Measurements from ENCODE around the gene RALGPS1. TPM values are rescaled to one million over a fixed set of nuclear protein-coding genes. Genes with fewer than 3 reads are reported as not detected.

The RALGPS1 gene
- total and polyA plus RNA-seq, 2 of the 8 experiments (the other 6 are each of a cell fraction or from before 2014, with no cell fraction given) = 20.0 to 23.5 TPM

- H3K18ac ChIP-seq (ENCODE audit: extremely low read depth, low read length) = no peak overlapping the region
- no peak overlapping the region for H3K27ac ChIP-seq (ENCODE audit: low read depth, low read length)
- no peak overlapping the region for H2BK12ac ChIP-seq (ENCODE audit: low read depth, low read length)
- H4K91ac ChIP-seq (replicated peaks; ENCODE audit: insufficient read length, low read length) = no peak overlapping the region
- H3K56ac ChIP-seq (replicated peaks; ENCODE audit: insufficient read length, low read depth, low read length) = no peak overlapping the region
- H3K9ac ChIP-seq (replicated peaks in 1 of 4; ENCODE audit: extremely low read depth in 1 of 4, low read depth in 3 of 4, low read length in 3 of 4) = no peak overlapping the region
- H3K4ac ChIP-seq (replicated peaks; ENCODE audit: insufficient read length, low read depth, low read length) = no peak overlapping the region
- peak overlapping the region; percentile 24 to 83; a peak in 3 of 4 replicates for H3K4me2 ChIP-seq (ENCODE audit: insufficient read depth in 1 of 2, low read depth in 2 of 2, low read length in 2 of 2)
- H2BK20ac ChIP-seq (ENCODE audit: low read length) = no peak overlapping the region
- WGBS, 2 experiments (ENCODE audit: extremely low coverage in 1 of 2, insufficient coverage in 1 of 2, insufficient read length in 1 of 2, insufficient replicate concordance in 2 of 2, low coverage in 1 of 2, low lambda C conversion rate in 2 of 2, missing lambda C conversion rate in 1 of 2) = 73% methylated on average over 2 of the region's 2 CpGs; no CpG with 5 or more reads in 1 of the 2 experiments
- ChIA-PET CTCF (ENCODE audit: partially characterized antibody) (interaction anchor here (1.2 to 2.9 kb wide), 12 partner anchors 8 to 299 kb away, joined by 3 to 15 read pairs (median 4); no protein-coding TSS in a partner anchor), POLR2A (ENCODE audit: partially characterized antibody) (interaction anchor here (1.1 kb wide), 1 partner anchor 16 kb away, joined by 5 read pairs; no protein-coding TSS in a partner anchor)
- H2AK5ac ChIP-seq (ENCODE audit: low read depth, low read length) = no peak overlapping the region
- H3K23ac ChIP-seq (ENCODE audit: insufficient read length) = no peak overlapping the region
- peaks cover 0 to 16% of the 10 kb centered on the region in 2 experiments; a peak in 2 of 4 replicates for H3K79me2 ChIP-seq (ENCODE audit: control insufficient read depth in 1 of 2, insufficient read depth in 2 of 2, low read length in 2 of 2)
- H2BK120ac ChIP-seq (replicated peaks; ENCODE audit: low read depth, low read length) = no peak overlapping the region
- TF ChIP-seq GTF2F1 (IDR thresholded peaks at IDR 0.05; ENCODE audit: borderline replicate concordance, low read depth, low read length) = no peak
- peak; percentile 39 to 62 (median 62) for TF ChIP-seq CTCF (IDR thresholded peaks at IDR 0.05; ENCODE audit: control extremely low read depth in 1 of 3, insufficient read depth in 1 of 3, low read depth in 1 of 3, low read length in 3 of 3)
- peak; percentile 7 to 43; a peak in 3 of 4 replicates for TF ChIP-seq RAD21 (IDR thresholded peaks at IDR 0.05 in 1 of 2, conservative IDR thresholded peaks at IDR 0.05 in 1 of 2; ENCODE audit: low read depth in 2 of 2, low read length in 2 of 2)
- peak; percentile 24 for FAIRE-seq
- no peaks in the 10 kb centered on the region for H3K36me3 ChIP-seq (ENCODE audit: control insufficient read depth in 2 of 4, insufficient read depth in 4 of 4, low read length in 3 of 4)
- H3K23me2 ChIP-seq (ENCODE audit: low read depth, low read length) = peaks cover 2% of the 10 kb centered on the region; the same call in 1 of the 2 replicates
- H3K79me1 ChIP-seq (ENCODE audit: low read depth, low read length) = 0 out of 2 replicates have a peak, but pooled peaks cover 8% of the 10 kb centered on the region
- H3K14ac ChIP-seq (ENCODE audit: insufficient read length) = no peak overlapping the region
- DNase-seq (ENCODE audit: low read depth in 1 of 2, low spot score in 2 of 2) = no peak
- H3K4me1 ChIP-seq (replicated peaks in 1 of 4; ENCODE audit: control insufficient read depth in 3 of 4, insufficient read depth in 4 of 4, low read length in 3 of 4) = peaks cover 6 to 19% (median 12%) of the 10 kb centered on the region in 4 experiments
- no peak overlapping the region for H4K8ac ChIP-seq (ENCODE audit: extremely low read depth, insufficient read depth, low read length)
- H2BK5ac ChIP-seq (ENCODE audit: low read depth, low read length) = no peak overlapping the region
- H2BK15ac ChIP-seq (ENCODE audit: low read length) = no peak overlapping the region
- H4K5ac ChIP-seq (ENCODE audit: insufficient read length, low read depth, low read length) = no peak overlapping the region
- H4K20me1 ChIP-seq (replicated peaks in 1 of 2; ENCODE audit: control insufficient read depth in 1 of 2, insufficient read depth in 2 of 2, low read length in 2 of 2) = peaks cover 2 to 6% of the 10 kb centered on the region in 2 experiments
- H3K9me3 ChIP-seq (ENCODE audit: insufficient read depth in 2 of 2, low read depth in 1 of 2, low read length in 1 of 2) = no peaks in the 10 kb centered on the region
- no peak overlapping the region for H2AFZ ChIP-seq (ENCODE audit: low read length)
- no peak overlapping the region for H3K4me3 ChIP-seq (ENCODE audit: extremely low read depth in 1 of 4, insufficient read depth in 2 of 4, low read depth in 3 of 4, low read length in 4 of 4)
- peaks cover 0 to 11% (median 2%) of the 10 kb centered on the region in 4 experiments; a peak in 3 of 7 replicates for H3K27me3 ChIP-seq (replicated peaks in 1 of 4; ENCODE audit: control insufficient read depth in 3 of 4, extremely low read depth in 1 of 4, insufficient read depth in 3 of 4, low read length in 3 of 4)
Measured at GRCh38 chr9:126916909-126917308, 2.3 kb downstream of the RALGPS1 start.

Data from H1 (cell line).